H1 (cell line): ENCODE results near the gene RTP2. TPM values are rescaled to one million over a fixed set of nuclear protein-coding genes. Genes with fewer than 3 reads are reported as not detected.

ENCODE experiments used
- CTCF ChIA-PET: fragments of 300-600 bp; sonication (Branson Sonifier 250); formaldehyde crosslinking; loops from one replicate; lab custom pipeline; 2021; ENCODE audit not compliant: partially characterized antibody; lab: Charles Lee
- POLR2A ChIA-PET: fragments of 300-600 bp; sonication (Branson Sonifier 250); formaldehyde crosslinking; loops from one replicate; lab custom pipeline; 2021; ENCODE audit warnings: inconsistent platforms; ENCODE audit not compliant: partially characterized antibody; lab: Charles Lee
- DNase-seq, 2 experiments: peaks; one replicate each; pipeline versions ENCODE4 v3.0.0 to v3.0.0-alpha.2; 2010 to 2022; ENCODE audit warnings: low spot score in 2 of 2, low read depth in 1 of 2, mixed read lengths in 1 of 2
- FAIRE-seq: peaks from 2 replicates; lab custom pipeline; 2011; peaks lifted over from hg19 to GRCh38; lab: Jason Lieb, UNC
- H2AFZ ChIP-seq: 2 replicates; pipeline ENCODE4 v1.8.1; 2012; ENCODE audit warnings: low read length, inconsistent platforms
- H2AK5ac ChIP-seq: 2 replicates; pipeline ENCODE4 v1.6.1; 2013; ENCODE audit warnings: low read depth, low read length
- H2BK120ac ChIP-seq: replicated peaks from 2 replicates; pipeline ENCODE3; 2013; ENCODE audit warnings: low read depth, low read length, inconsistent platforms
- H2BK12ac ChIP-seq: 2 replicates; pipeline ENCODE4 v1.6.1; 2013; ENCODE audit warnings: low read depth, low read length
- H2BK15ac ChIP-seq: 2 replicates; pipeline ENCODE4 v1.6.1; 2013; ENCODE audit warnings: low read length
- H2BK20ac ChIP-seq: 2 replicates; pipeline ENCODE4 v1.6.1; 2013; ENCODE audit warnings: low read length
- H2BK5ac ChIP-seq: 2 replicates; pipeline ENCODE4 v1.6.1; 2013; ENCODE audit warnings: low read depth, low read length
- H3K14ac ChIP-seq: 2 replicates; pipeline ENCODE4 v1.6.1; 2013; ENCODE audit warnings: inconsistent platforms; ENCODE audit not compliant: insufficient read length
- H3K18ac ChIP-seq: 2 replicates; pipeline ENCODE4 v1.6.1; 2013; ENCODE audit warnings: low read length; ENCODE audit errors: extremely low read depth
- H3K23ac ChIP-seq: 2 replicates; pipeline ENCODE4 v1.6.1; 2013; ENCODE audit warnings: inconsistent platforms; ENCODE audit not compliant: insufficient read length
- H3K23me2 ChIP-seq: 2 replicates; pipeline ENCODE4 v1.6.1; 2013; ENCODE audit warnings: low read depth, low read length
- H3K27ac ChIP-seq: 2 replicates; pipeline ENCODE4 v1.6.1; 2011; ENCODE audit warnings: low read depth, low read length, inconsistent platforms
- H3K27me3 ChIP-seq, 4 experiments: replicated peaks in 1 of 4; 1 replicate in 1 of 4; 2 replicates in 3 of 4; pipeline versions ENCODE4 v1.6.1 to v1.8.1; 2011 to 2013; ENCODE audit warnings: low read length in 3 of 4, mild to moderate bottlenecking in 3 of 4, inconsistent platforms in 2 of 4, mixed read lengths in 2 of 4, moderate library complexity in 1 of 4; ENCODE audit not compliant: control insufficient read depth in 3 of 4, insufficient read depth in 3 of 4; ENCODE audit errors: extremely low read depth in 1 of 4
- H3K36me3 ChIP-seq, 4 experiments: 2 replicates each; pipeline versions ENCODE4 v1.6.1 to v1.8.1; 2011 to 2013; ENCODE audit warnings: mild to moderate bottlenecking in 4 of 4, low read length in 3 of 4, moderate library complexity in 2 of 4, control low read depth in 1 of 4, inconsistent platforms in 1 of 4; ENCODE audit not compliant: insufficient read depth in 4 of 4, control insufficient read depth in 2 of 4
- H3K4ac ChIP-seq: replicated peaks from 2 replicates; pipeline ENCODE3; 2013; ENCODE audit warnings: low read length, low read depth, mixed read lengths, inconsistent platforms; ENCODE audit not compliant: insufficient read length
- H3K4me1 ChIP-seq, 4 experiments: replicated peaks in 1 of 4; 1 replicate in 1 of 4; 2 replicates in 3 of 4; pipeline versions ENCODE4 v1.6.1 to v1.8.1; 2011 to 2013; ENCODE audit warnings: low read length in 3 of 4, inconsistent platforms in 2 of 4, mixed read lengths in 1 of 4; ENCODE audit not compliant: insufficient read depth in 4 of 4, control insufficient read depth in 3 of 4
- H3K4me2 ChIP-seq, 2 experiments: 2 replicates each; pipeline versions ENCODE4 v1.6.1 to v1.8.1; 2011 to 2013; ENCODE audit warnings: low read depth in 2 of 2, low read length in 2 of 2, control low read depth in 1 of 2, inconsistent platforms in 1 of 2, mild to moderate bottlenecking in 1 of 2; ENCODE audit not compliant: insufficient read depth in 1 of 2
- H3K4me3 ChIP-seq, 4 experiments: fragments of 200-600, 300-600 bp in 1 of 4; sonication (generic), shearing (Covaris generic), sonication (Bioruptor Twin) in 1 of 4; 2 replicates each; pipeline versions ENCODE4 v1.5.1 to v1.8.1; 2011 to 2016; ENCODE audit warnings: low read length in 4 of 4, low read depth in 3 of 4, control low read depth in 2 of 4, inconsistent platforms in 2 of 4, mild to moderate bottlenecking in 2 of 4, mixed read lengths in 1 of 4, moderate library complexity in 1 of 4; ENCODE audit not compliant: insufficient read depth in 2 of 4; ENCODE audit errors: extremely low read depth in 1 of 4
- H3K56ac ChIP-seq: replicated peaks from 2 replicates; pipeline ENCODE3; 2013; ENCODE audit warnings: low read depth, mild to moderate bottlenecking, mixed read lengths, low read length, inconsistent platforms; ENCODE audit not compliant: insufficient read length
- H3K79me1 ChIP-seq: 2 replicates; pipeline ENCODE4 v1.6.1; 2013; ENCODE audit warnings: low read depth, low read length, control low read depth
- H3K79me2 ChIP-seq, 2 experiments: 2 replicates each; pipeline versions ENCODE4 v1.6.1 to v1.8.1; 2012 to 2013; ENCODE audit warnings: low read length in 2 of 2, mild to moderate bottlenecking in 2 of 2, inconsistent platforms in 1 of 2; ENCODE audit not compliant: insufficient read depth in 2 of 2, control insufficient read depth in 1 of 2
- H3K9ac ChIP-seq, 4 experiments: replicated peaks in 1 of 4; 1 replicate in 1 of 4; 2 replicates in 3 of 4; pipeline versions ENCODE4 v1.6.1 to v1.8.1; 2011 to 2013; ENCODE audit warnings: low read depth in 3 of 4, low read length in 3 of 4, control low read depth in 2 of 4, mild to moderate bottlenecking in 2 of 4, moderate library complexity in 2 of 4, inconsistent platforms in 1 of 4; ENCODE audit errors: extremely low read depth in 1 of 4
- H3K9me3 ChIP-seq, 2 experiments: 2 replicates each; pipeline versions ENCODE4 v1.6.1 to v1.8.1; 2012 to 2013; ENCODE audit warnings: mild to moderate bottlenecking in 2 of 2, moderate library complexity in 2 of 2, control low read depth in 1 of 2, inconsistent platforms in 1 of 2, low read depth in 1 of 2, low read length in 1 of 2, mixed read lengths in 1 of 2; ENCODE audit not compliant: insufficient read depth in 2 of 2
- H4K20me1 ChIP-seq, 2 experiments: replicated peaks in 1 of 2; 2 replicates each; pipeline versions ENCODE3 to v1.8.1; 2011 to 2013; ENCODE audit warnings: inconsistent platforms in 2 of 2, low read length in 2 of 2, mild to moderate bottlenecking in 1 of 2; ENCODE audit not compliant: insufficient read depth in 2 of 2, control insufficient read depth in 1 of 2
- H4K5ac ChIP-seq: 2 replicates; pipeline ENCODE4 v1.6.1; 2013; ENCODE audit warnings: low read length, low read depth, mixed read lengths, inconsistent platforms; ENCODE audit not compliant: insufficient read length
- H4K8ac ChIP-seq: 2 replicates; pipeline ENCODE4 v1.8.0; 2013; ENCODE audit warnings: mild to moderate bottlenecking, moderate library complexity, low read length, inconsistent platforms; ENCODE audit not compliant: insufficient read depth; ENCODE audit errors: extremely low read depth
- H4K91ac ChIP-seq: replicated peaks from 2 replicates; pipeline ENCODE3; 2013; ENCODE audit warnings: low read length, mixed read lengths, inconsistent platforms; ENCODE audit not compliant: insufficient read length
- BRCA1 ChIP-seq: IDR thresholded peaks from 2 replicates; pipeline ENCODE4 v1.6.1; 2012; ENCODE audit warnings: low read depth, low read length, improper control_type of control experiment
- HDAC2 ChIP-seq, 2 experiments: fragments of 300-600 bp in 1 of 2; sonication (generic) in 1 of 2; IDR thresholded peaks; 2 replicates each; pipeline ENCODE4 v1.6.1; 2011 to 2012; ENCODE audit warnings: low read depth in 2 of 2, low read length in 2 of 2, mild to moderate bottlenecking in 2 of 2, moderate library complexity in 2 of 2, borderline replicate concordance in 1 of 2, inconsistent platforms in 1 of 2
- POLR2A ChIP-seq, 2 experiments: IDR thresholded peaks; 1 replicate in 1 of 2; 2 replicates in 1 of 2; pipeline ENCODE4 v1.6.1; 2011; ENCODE audit warnings: low read depth in 2 of 2, low read length in 2 of 2, mild to moderate bottlenecking in 2 of 2; ENCODE audit errors: control extremely low read depth in 1 of 2
- SP1 ChIP-seq: IDR thresholded peaks from 2 replicates; pipeline ENCODE4 v1.6.1; 2011; ENCODE audit warnings: low read depth, low read length
- WGBS, 2 experiments: shearing (Covaris generic) in 1 of 2; methylation state at CpG; one replicate each; pipeline versions ENCODE4 v1.1.6 to v1.1.7; 2013 to 2015; ENCODE audit warnings: low lambda C conversion rate in 2 of 2, mixed read lengths in 2 of 2, inconsistent platforms in 1 of 2, low coverage in 1 of 2, missing lambda C conversion rate in 1 of 2; ENCODE audit not compliant: insufficient replicate concordance in 2 of 2, insufficient coverage in 1 of 2, insufficient read length in 1 of 2; ENCODE audit errors: extremely low coverage in 1 of 2, missing lambda C conversion rate in 1 of 2; 5-methylcytosine and 5-hydroxymethylcytosine counted together
- polyA plus RNA-seq, 7 experiments: library from polyadenylated mRNA; depleted of rRNA in 3 of 7; stranded (reverse) in 5 of 7; unstranded in 2 of 7; fragments of >200 nt in 5 of 7; fragments of 200-250 nt in 2 of 7; gene quantifications; 1 replicate in 5 of 7; 2 replicates in 1 of 7; 4 replicates in 1 of 7; pipeline versions ENCODE4 v1.2.1 to v1.2.3, GENCODE V29; 2011 to 2013; ENCODE audit warnings: missing spikeins in 2 of 7, mixed read lengths in 2 of 7
- total RNA-seq: library from RNA; stranded (reverse); fragmentation: NEBNext Ultra II Directional; extraction: Animal tissue kit (Norgen Biotek cat#: 25700); gene quantifications from 2 replicates; pipeline ENCODE4 v1.2.1, GENCODE V29; 2021
- TF ChIP-seq, protein P1 (sequence below): IDR thresholded peaks from 2 replicates; pipeline ENCODE4 v1.6.1; 2012; ENCODE audit warnings: inconsistent platforms
- TF ChIP-seq, protein P2 (sequence below): IDR thresholded peaks from 2 replicates; pipeline ENCODE4 v1.6.1; 2012; ENCODE audit warnings: inconsistent platforms

The RTP2 gene
- total and polyA plus RNA-seq, 2 of the 8 experiments (the other 6 are each of a cell fraction or from before 2014, with no cell fraction given), result not detected

DNA sequence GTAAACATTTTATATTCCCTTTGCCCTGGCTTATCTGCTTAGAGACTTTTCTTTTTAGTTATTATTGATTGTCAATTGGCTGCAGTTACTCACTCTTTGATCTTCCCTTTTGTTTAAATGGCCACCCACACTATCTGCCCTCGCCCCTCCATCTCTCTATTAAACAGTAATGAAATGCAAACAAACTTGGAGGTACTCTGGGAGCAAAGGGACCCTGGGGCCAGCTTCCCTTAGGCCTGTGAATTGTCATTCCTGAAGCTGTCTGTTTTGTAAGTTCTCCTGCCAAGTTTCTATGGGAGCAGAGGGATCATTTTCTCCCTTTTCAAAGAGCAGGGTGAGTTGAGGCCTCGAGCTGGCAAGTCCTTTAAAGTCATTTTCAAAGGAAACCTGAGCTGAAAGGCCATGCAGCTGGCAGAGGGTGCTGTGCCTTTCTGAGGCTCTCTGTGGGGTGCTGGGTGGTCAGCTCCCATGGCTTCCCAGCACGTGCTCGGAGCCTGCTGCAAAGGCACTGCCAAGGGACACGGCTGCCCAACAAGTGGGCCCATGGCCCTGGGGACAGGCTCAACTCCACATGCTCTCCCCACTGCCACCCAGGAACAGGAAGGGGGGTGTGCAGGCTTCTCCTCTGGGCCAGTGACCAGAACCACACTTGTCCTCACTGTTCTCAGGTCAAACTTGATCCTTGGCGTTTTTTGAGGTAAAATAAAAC, 17.4 kb upstream of the RTP2 start:
- 0 out of 2 replicates have a peak overlapping the region, but pooled peaks have one; percentile 80 for H2BK20ac ChIP-seq
- no peak overlapping the region for H3K27ac ChIP-seq
- no peaks in the 10 kb centered on the region for H3K79me1 ChIP-seq
- TF ChIP-seq POLR2A (IDR thresholded peaks at IDR 0.05; ENCODE audit: control extremely low read depth in 1 of 2, low read depth in 2 of 2, low read length in 2 of 2), result no peak
- TF ChIP-seq, protein P1, sequence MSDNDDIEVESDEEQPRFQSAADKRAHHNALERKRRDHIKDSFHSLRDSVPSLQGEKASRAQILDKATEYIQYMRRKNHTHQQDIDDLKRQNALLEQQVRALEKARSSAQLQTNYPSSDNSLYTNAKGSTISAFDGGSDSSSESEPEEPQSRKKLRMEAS, result peak; percentile 86
- TF ChIP-seq BRCA1, result no peak
- 0 out of 4 replicates have a peak, but pooled peaks of 1 of the 2 experiments have one; percentile 24 for TF ChIP-seq HDAC2 (IDR thresholded peaks at IDR 0.05; ENCODE audit: borderline replicate concordance in 1 of 2, low read depth in 2 of 2, low read length in 2 of 2)
- TF ChIP-seq, protein P2, sequence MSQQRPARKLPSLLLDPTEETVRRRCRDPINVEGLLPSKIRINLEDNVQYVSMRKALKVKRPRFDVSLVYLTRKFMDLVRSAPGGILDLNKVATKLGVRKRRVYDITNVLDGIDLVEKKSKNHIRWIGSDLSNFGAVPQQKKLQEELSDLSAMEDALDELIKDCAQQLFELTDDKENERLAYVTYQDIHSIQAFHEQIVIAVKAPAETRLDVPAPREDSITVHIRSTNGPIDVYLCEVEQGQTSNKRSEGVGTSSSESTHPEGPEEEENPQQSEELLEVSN, result peak; percentile 57
- no peak for TF ChIP-seq SP1
- no peaks in the 10 kb centered on the region for H4K20me1 ChIP-seq
- peak overlapping the region; percentile 10 for H4K5ac ChIP-seq
- H3K4ac ChIP-seq, result no peak overlapping the region
- no peaks in the 10 kb centered on the region for H3K79me2 ChIP-seq
- no peak overlapping the region for H3K56ac ChIP-seq
- no peak overlapping the region for H3K9ac ChIP-seq
- H3K36me3 ChIP-seq, result peaks cover 0 to 25% (median 3%) of the 10 kb centered on the region in 4 experiments; a peak in 5 of 8 replicates
- no peak overlapping the region for H2AFZ ChIP-seq
- H2AK5ac ChIP-seq, result no peak overlapping the region
- H2BK15ac ChIP-seq, result peak overlapping the region; percentile 65
- peak overlapping the region; percentile 54 for H3K18ac ChIP-seq
- H3K4me1 ChIP-seq, result peaks cover 0 to 13% (median 4%) of the 10 kb centered on the region in 4 experiments; a peak in 6 of 7 replicates
- H3K9me3 ChIP-seq, result no peaks in the 10 kb centered on the region
- H3K23ac ChIP-seq, result no peak overlapping the region
- no peak overlapping the region for H3K14ac ChIP-seq
- H2BK12ac ChIP-seq, result no peak overlapping the region
- peak overlapping the region; percentile 22 for H4K91ac ChIP-seq
- no peak for FAIRE-seq
- no peak overlapping the region for H2BK120ac ChIP-seq
- no peak overlapping the region for H4K8ac ChIP-seq
- WGBS, 2 experiments, result 60% methylated on average over 6 of the region's 6 CpGs; no CpG with 5 or more reads in 1 of the 2 experiments
- ChIA-PET POLR2A (no interaction called here), CTCF (interaction anchor here (0.6 to 23.0 kb wide), 17 partner anchors 9 to 1236 kb away, joined by 3 to 280 read pairs (median 4); partner anchors contain the start of genes BCL6 and RTP2)
- no peak for DNase-seq
- H3K23me2 ChIP-seq, result no peaks in the 10 kb centered on the region
- peak overlapping the region; percentile 86; the same call in 1 of the 2 replicates for H2BK5ac ChIP-seq
- no peaks in the 10 kb centered on the region for H3K27me3 ChIP-seq
- no peak overlapping the region; a peak in 1 of 4 replicates for H3K4me2 ChIP-seq
- H3K4me3 ChIP-seq, result no peak overlapping the region
